Endothelial cell of umbilical vein (primary cell): Measurements from ENCODE around the gene ZC3HAV1. TPM values are rescaled to one million over a fixed set of nuclear protein-coding genes. Genes with fewer than 3 reads are reported as not detected.

Source experiments
- BruUV-seq: library from RNA; stranded (reverse); fragments of 400-500 nt; replicated peaks from 2 replicates; lab custom pipeline; 2021; lab: Mats Ljungman, UMichigan
- CTCF ChIA-PET: fragments of 300-600, 350-600 bp; sonication (Branson Sonifier 250); formaldehyde crosslinking; loops from one replicate; lab custom pipeline; 2021; ENCODE audit warnings: antibody characterized with exemption, inconsistent platforms; lab: Charles Lee
- POLR2A ChIA-PET: fragments of 300-600, 350-600 bp; sonication (Branson Sonifier 250); formaldehyde crosslinking; loops from one replicate; lab custom pipeline; 2021; ENCODE audit warnings: antibody characterized with exemption, inconsistent platforms; lab: Charles Lee
- DNase-seq: peaks from one replicate; pipeline ENCODE4 v3.0.0-alpha.2; 2011; ENCODE audit warnings: low read depth, low spot score
- FAIRE-seq: peaks from 2 replicates; lab custom pipeline; 2011; peaks lifted over from hg19 to GRCh38; lab: Jason Lieb, UNC
- H2AFZ ChIP-seq: 2 replicates; pipeline ENCODE4 v1.6.0; 2012; ENCODE audit warnings: low read depth, low read length, control low read depth, inconsistent platforms
- H3K27ac ChIP-seq: 2 replicates; pipeline ENCODE4 v1.5.1; 2011; ENCODE audit warnings: low read depth, mild to moderate bottlenecking, control low read depth, low read length, moderate library complexity; ENCODE audit not compliant: insufficient read depth
- H3K27me3 ChIP-seq, 2 experiments: 2 replicates each; pipeline versions ENCODE4 v1.6.0 to v1.6.1; 2011; ENCODE audit warnings: low read length in 2 of 2, mixed read lengths in 1 of 2; ENCODE audit not compliant: control insufficient read depth in 2 of 2, insufficient read depth in 2 of 2
- H3K36me3 ChIP-seq, 2 experiments: 2 replicates in 1 of 2; 3 replicates in 1 of 2; pipeline ENCODE4 v1.5.1; 2011; ENCODE audit warnings: low read length in 2 of 2, mild to moderate bottlenecking in 1 of 2, moderate library complexity in 1 of 2; ENCODE audit not compliant: control insufficient read depth in 2 of 2, insufficient read depth in 2 of 2; ENCODE audit errors: extremely low read depth in 1 of 2
- H3K4me1 ChIP-seq: 3 replicates; pipeline ENCODE4 v1.5.1; 2011; ENCODE audit warnings: mild to moderate bottlenecking, low read length; ENCODE audit not compliant: control insufficient read depth, insufficient read depth; ENCODE audit errors: extremely low read depth
- H3K4me2 ChIP-seq: 2 replicates; pipeline ENCODE4 v1.6.1; 2011; ENCODE audit warnings: low read length, control low read depth, mixed read lengths; ENCODE audit not compliant: insufficient read depth
- H3K4me3 ChIP-seq, 3 experiments: fragments of 200-600 bp in 1 of 3; sonication (generic), shearing (Covaris generic) in 1 of 3; replicated peaks in 1 of 3; 2 replicates each; pipeline ENCODE4 v1.5.1; 2011 to 2016; ENCODE audit warnings: control low read depth in 3 of 3, low read length in 3 of 3, mild to moderate bottlenecking in 2 of 3, inconsistent platforms in 1 of 3, low read depth in 1 of 3, moderate library complexity in 1 of 3; ENCODE audit not compliant: insufficient read depth in 1 of 3
- H3K79me2 ChIP-seq: 2 replicates; pipeline ENCODE4 v1.6.0; 2012; ENCODE audit warnings: low read length, inconsistent platforms; ENCODE audit not compliant: control insufficient read depth, insufficient read depth
- H3K9ac ChIP-seq: replicated peaks from 2 replicates; pipeline ENCODE3; 2011; ENCODE audit warnings: low read length, control low read depth; ENCODE audit not compliant: insufficient read depth; ENCODE audit errors: extremely low read depth
- H3K9me1 ChIP-seq: replicated peaks from 3 replicates; pipeline ENCODE4 v1.6.0; 2011; ENCODE audit warnings: mild to moderate bottlenecking, low read length; ENCODE audit not compliant: control insufficient read depth, insufficient read depth; ENCODE audit errors: extremely low read depth
- H3K9me3 ChIP-seq: replicated peaks from 2 replicates; pipeline ENCODE4 v1.5.1; 2012; ENCODE audit warnings: low read length, inconsistent platforms; ENCODE audit not compliant: control insufficient read depth, insufficient read depth
- H4K20me1 ChIP-seq: replicated peaks from 2 replicates; pipeline ENCODE3; 2011; ENCODE audit warnings: mild to moderate bottlenecking, low read length; ENCODE audit not compliant: control insufficient read depth, insufficient read depth; ENCODE audit errors: extremely low read depth
- EZH2 ChIP-seq: IDR thresholded peaks from 2 replicates; pipeline ENCODE4 v1.6.1; 2012; ENCODE audit warnings: borderline replicate concordance, low read depth, mild to moderate bottlenecking, moderate library complexity, low read length, inconsistent platforms; ENCODE audit not compliant: severe bottlenecking
- FOS ChIP-seq: IDR thresholded peaks from 2 replicates; pipeline ENCODE4 v1.6.1; 2011; ENCODE audit warnings: mild to moderate bottlenecking, low read length, moderate library complexity, borderline replicate concordance; ENCODE audit not compliant: insufficient read depth
- GATA2 ChIP-seq: IDR thresholded peaks from 2 replicates; pipeline ENCODE4 v1.7.0; 2011; ENCODE audit warnings: low read depth, mild to moderate bottlenecking, moderate library complexity, mixed read lengths, low read length; ENCODE audit not compliant: insufficient read length, insufficient read depth
- JUN ChIP-seq: IDR thresholded peaks from 2 replicates; pipeline ENCODE4 v1.6.1; 2011; ENCODE audit warnings: borderline replicate concordance, low read depth; ENCODE audit not compliant: insufficient read length, insufficient read depth
- MYC ChIP-seq: IDR thresholded peaks from one replicate; pipeline ENCODE4 v1.6.1; 2011; ENCODE audit warnings: mild to moderate bottlenecking, low read depth, low read length
- POLR2A ChIP-seq: IDR thresholded peaks from 2 replicates; pipeline ENCODE4 v1.6.1; 2012; ENCODE audit warnings: low read depth, mild to moderate bottlenecking, control low read depth, low read length
- POLR2AphosphoS5 ChIP-seq: IDR thresholded peaks from 2 replicates; pipeline ENCODE4 v1.6.1; 2012; ENCODE audit warnings: low read depth, mild to moderate bottlenecking, control low read depth, low read length, moderate library complexity; ENCODE audit not compliant: insufficient read depth
- dilution Hi-C: fragments of 300-500 bp; cut with MboI; formaldehyde crosslinking; loops from one replicate; pipeline ENCODE4 v1.15.0; 2019; ENCODE audit warnings: low sequenced_read_pairs; ENCODE audit not compliant: extremely low pct_ligation_motif_present
- intact Hi-C: fragments of 100-400 bp; cut with micrococcal nuclease; formaldehyde crosslinking; loops from one replicate; pipeline ENCODE4 v1.10.0; 2022
- polyA plus RNA-seq, 4 experiments: library from polyadenylated mRNA; depleted of rRNA in 3 of 4; stranded (reverse) in 3 of 4; unstranded in 1 of 4; fragments of >200 nt; gene quantifications; 2 replicates each; pipeline versions ENCODE4 v1.2.1 to v1.2.3, GENCODE V29; 2011 to 2012; ENCODE audit warnings: missing spikeins in 1 of 4
- total RNA-seq: library from RNA; stranded (reverse); gene quantifications from 2 replicates; pipeline ENCODE4 v1.2.3, GENCODE V29; 2021
- TF ChIP-seq, protein P1 (sequence below): IDR thresholded peaks from 2 replicates; pipeline ENCODE4 v1.6.1; 2011; ENCODE audit not compliant: insufficient read depth, insufficient read length
- TF ChIP-seq, protein P2 (sequence below), 2 donors: IDR thresholded peaks; 1 replicate in 1 of 2; 2 replicates in 1 of 2; pipeline ENCODE4 v1.5.1; 2011; ENCODE audit warnings: low read length in 2 of 2, mild to moderate bottlenecking in 2 of 2, moderate library complexity in 2 of 2, control low read depth in 1 of 2, inconsistent platforms in 1 of 2, low read depth in 1 of 2; ENCODE audit not compliant: insufficient read depth in 1 of 2; ENCODE audit errors: extremely low read depth in 1 of 2

The ZC3HAV1 gene
- total and polyA plus RNA-seq, 2 donors (not counting 3 experiments of a cell fraction or from before 2014, with no cell fraction given) = 17.1 to 37.7 TPM

DNA sequence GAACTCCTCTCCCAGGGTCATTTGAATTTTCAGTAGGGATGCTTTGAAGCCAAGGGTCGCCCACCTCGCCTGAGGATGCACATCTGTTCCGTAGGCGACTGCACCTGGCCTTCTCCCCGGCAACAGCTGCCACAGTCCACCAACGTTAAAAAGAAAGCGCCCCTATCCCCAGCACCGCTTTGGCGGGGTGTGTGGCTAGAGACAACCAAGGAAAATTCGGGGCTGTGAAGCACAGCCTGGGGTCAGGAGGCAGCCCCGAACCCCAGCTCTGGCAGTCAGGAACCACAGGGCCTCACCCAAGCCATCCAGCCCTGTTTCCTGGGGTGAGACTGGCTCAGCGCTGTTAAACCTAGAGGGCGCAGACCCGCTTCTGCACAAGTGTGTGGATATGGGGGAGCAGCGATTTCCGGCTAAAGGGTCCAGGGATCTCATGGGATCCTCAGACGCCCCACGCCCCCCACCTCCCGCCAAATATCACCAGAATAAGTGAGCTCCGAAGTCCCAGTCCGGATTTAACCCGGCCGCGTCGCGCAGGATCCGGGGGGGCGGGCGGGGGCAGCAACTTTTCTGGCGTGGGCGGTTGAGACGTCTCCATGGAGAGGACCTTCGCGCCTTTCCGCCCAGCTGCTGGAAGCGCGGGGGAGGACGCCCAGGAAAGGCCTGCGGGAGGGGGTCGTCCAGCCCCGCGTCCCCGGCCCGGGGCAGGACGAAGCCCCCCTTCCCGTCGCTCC lies 74.5 kb downstream of the ZC3HAV1 start:
- no TSS peak for BruUV-seq
- no peak for TF ChIP-seq MYC
- TF ChIP-seq FOS = no peak
- no peak for TF ChIP-seq POLR2A
- TF ChIP-seq, protein P1, sequence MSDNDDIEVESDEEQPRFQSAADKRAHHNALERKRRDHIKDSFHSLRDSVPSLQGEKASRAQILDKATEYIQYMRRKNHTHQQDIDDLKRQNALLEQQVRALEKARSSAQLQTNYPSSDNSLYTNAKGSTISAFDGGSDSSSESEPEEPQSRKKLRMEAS = no peak
- no peak for TF ChIP-seq EZH2
- no peak for TF ChIP-seq JUN
- no peak for TF ChIP-seq POLR2AphosphoS5
- TF ChIP-seq, protein P2, sequence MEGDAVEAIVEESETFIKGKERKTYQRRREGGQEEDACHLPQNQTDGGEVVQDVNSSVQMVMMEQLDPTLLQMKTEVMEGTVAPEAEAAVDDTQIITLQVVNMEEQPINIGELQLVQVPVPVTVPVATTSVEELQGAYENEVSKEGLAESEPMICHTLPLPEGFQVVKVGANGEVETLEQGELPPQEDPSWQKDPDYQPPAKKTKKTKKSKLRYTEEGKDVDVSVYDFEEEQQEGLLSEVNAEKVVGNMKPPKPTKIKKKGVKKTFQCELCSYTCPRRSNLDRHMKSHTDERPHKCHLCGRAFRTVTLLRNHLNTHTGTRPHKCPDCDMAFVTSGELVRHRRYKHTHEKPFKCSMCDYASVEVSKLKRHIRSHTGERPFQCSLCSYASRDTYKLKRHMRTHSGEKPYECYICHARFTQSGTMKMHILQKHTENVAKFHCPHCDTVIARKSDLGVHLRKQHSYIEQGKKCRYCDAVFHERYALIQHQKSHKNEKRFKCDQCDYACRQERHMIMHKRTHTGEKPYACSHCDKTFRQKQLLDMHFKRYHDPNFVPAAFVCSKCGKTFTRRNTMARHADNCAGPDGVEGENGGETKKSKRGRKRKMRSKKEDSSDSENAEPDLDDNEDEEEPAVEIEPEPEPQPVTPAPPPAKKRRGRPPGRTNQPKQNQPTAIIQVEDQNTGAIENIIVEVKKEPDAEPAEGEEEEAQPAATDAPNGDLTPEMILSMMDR (IDR thresholded peaks at IDR 0.05; ENCODE audit: extremely low read depth in 1 of 2, insufficient read depth in 1 of 2, low read depth in 1 of 2, low read length in 2 of 2) = no peak
- no peak for TF ChIP-seq GATA2
- H4K20me1 ChIP-seq = no peaks in the 10 kb centered on the region
- H3K36me3 ChIP-seq = peaks cover 0 to 3% of the 10 kb centered on the region in 2 experiments
- CTCF ChIA-PET = interaction anchor here (0.6 to 1.9 kb wide), 5 partner anchors 18 to 149 kb away, joined by 3 to 14 read pairs (median 6); no protein-coding TSS in a partner anchor
- peak overlapping the region; percentile 44 for H2AFZ ChIP-seq
- POLR2A ChIA-PET = no interaction called here
- no peaks in the 10 kb centered on the region for H3K9me3 ChIP-seq
- peaks cover 10% of the 10 kb centered on the region for H3K4me1 ChIP-seq
- no peaks in the 10 kb centered on the region for H3K9me1 ChIP-seq
- FAIRE-seq (peak; percentile 83), DNase-seq (peak; percentile 40)
- H3K9ac ChIP-seq = peak overlapping the region; percentile 75
- H3K4me2 ChIP-seq = peak overlapping the region; percentile 55
- dilution Hi-C loops = no loop called here
- peak overlapping the region; percentile 20 for H3K27ac ChIP-seq
- H3K4me3 ChIP-seq = peak overlapping the region; percentile 35 to 85 (median 63)
- H3K79me2 ChIP-seq = peaks cover 18% of the 10 kb centered on the region
- intact Hi-C loops = loop anchor here (2.0 to 5.0 kb wide), 3 partner anchors 24 to 307 kb away; partner anchors contain the start of gene FMC1
- H3K27me3 ChIP-seq = no peaks in the 10 kb centered on the region
